ENCODE measurements around the gene ATP1A1. TPM values are rescaled to one million over a fixed set of nuclear protein-coding genes. Genes with fewer than 3 reads are reported as not detected.

The ATP1A1 gene
- total and polyA plus RNA-seq, 4 donors: 68.6 to 128 (median 82.6) TPM

DNA sequence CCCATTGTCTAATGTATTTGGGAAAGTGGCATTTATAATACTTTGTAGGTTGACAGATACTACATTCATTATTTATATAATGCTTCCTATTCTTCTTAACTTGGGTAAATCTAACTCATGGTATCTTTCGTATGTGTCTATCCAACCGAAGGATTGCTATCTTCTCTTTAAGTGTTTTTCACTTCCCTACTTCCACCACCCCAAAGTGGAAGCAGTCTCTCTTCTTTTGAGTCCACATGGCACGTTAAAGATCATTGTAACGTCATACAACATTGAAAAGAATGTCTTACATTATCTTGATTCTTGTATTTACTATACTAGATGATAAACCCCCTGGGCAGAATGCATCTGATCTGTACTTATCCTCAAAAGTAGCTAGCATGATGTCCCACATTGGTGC is 21.2 kb downstream of the ATP1A1 start:
- H3K36me3 ChIP-seq (ENCODE audit: control insufficient read depth in 4 of 4, insufficient read depth in 3 of 4, low read depth in 1 of 4, low read length in 3 of 4): peaks cover 20 to 84% (median 70%) of the 10 kb centered on the region in 4 donors
- H3K27me3 ChIP-seq (ENCODE audit: control insufficient read depth in 4 of 4, insufficient read depth in 4 of 4, low read length in 3 of 4): no peaks in the 10 kb centered on the region
- H3K9ac ChIP-seq (ENCODE audit: low read depth in 1 of 2, low read length in 2 of 2): no peak overlapping the region
- H3K4me1 ChIP-seq (ENCODE audit: control insufficient read depth in 4 of 4, insufficient read depth in 4 of 4, low read length in 3 of 4): peaks cover 3 to 20% (median 14%) of the 10 kb centered on the region in 4 donors
- H3K27ac ChIP-seq (ENCODE audit: low read depth in 1 of 2, low read length in 2 of 2): no peak overlapping the region
- TF ChIP-seq RXRA (IDR thresholded peaks at IDR 0.05): no peak
- TF ChIP-seq FOXA2 (IDR thresholded peaks at IDR 0.05): no peak
- no peak for TF ChIP-seq GABPA (IDR thresholded peaks at IDR 0.05 in 1 of 2, conservative IDR thresholded peaks at IDR 0.05 in 1 of 2)
- no peak for TF ChIP-seq RAD21 (IDR thresholded peaks at IDR 0.05)
- TF ChIP-seq, protein P1, sequence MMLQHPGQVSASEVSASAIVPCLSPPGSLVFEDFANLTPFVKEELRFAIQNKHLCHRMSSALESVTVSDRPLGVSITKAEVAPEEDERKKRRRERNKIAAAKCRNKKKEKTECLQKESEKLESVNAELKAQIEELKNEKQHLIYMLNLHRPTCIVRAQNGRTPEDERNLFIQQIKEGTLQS (IDR thresholded peaks at IDR 0.05): no peak
- TF ChIP-seq NR2F2 (IDR thresholded peaks at IDR 0.05): no peak
- no peak for TF ChIP-seq YY1 (IDR thresholded peaks at IDR 0.05)
- TF ChIP-seq, protein P2, sequence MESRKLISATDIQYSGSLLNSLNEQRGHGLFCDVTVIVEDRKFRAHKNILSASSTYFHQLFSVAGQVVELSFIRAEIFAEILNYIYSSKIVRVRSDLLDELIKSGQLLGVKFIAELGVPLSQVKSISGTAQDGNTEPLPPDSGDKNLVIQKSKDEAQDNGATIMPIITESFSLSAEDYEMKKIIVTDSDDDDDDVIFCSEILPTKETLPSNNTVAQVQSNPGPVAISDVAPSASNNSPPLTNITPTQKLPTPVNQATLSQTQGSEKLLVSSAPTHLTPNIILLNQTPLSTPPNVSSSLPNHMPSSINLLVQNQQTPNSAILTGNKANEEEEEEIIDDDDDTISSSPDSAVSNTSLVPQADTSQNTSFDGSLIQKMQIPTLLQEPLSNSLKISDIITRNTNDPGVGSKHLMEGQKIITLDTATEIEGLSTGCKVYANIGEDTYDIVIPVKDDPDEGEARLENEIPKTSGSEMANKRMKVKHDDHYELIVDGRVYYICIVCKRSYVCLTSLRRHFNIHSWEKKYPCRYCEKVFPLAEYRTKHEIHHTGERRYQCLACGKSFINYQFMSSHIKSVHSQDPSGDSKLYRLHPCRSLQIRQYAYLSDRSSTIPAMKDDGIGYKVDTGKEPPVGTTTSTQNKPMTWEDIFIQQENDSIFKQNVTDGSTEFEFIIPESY (IDR thresholded peaks at IDR 0.05): no peak
- TF ChIP-seq TAF1 (conservative IDR thresholded peaks at IDR 0.05): no peak
- TF ChIP-seq HNF4A (conservative IDR thresholded peaks at IDR 0.05): no peak
- TF ChIP-seq EGR1 (IDR thresholded peaks at IDR 0.05; ENCODE audit: low read depth in 2 of 2): no peak
- TF ChIP-seq HNF4G (IDR thresholded peaks at IDR 0.05): no peak
- TF ChIP-seq FOXA1 (IDR thresholded peaks at IDR 0.05): no peak
- no peak for TF ChIP-seq SP1 (IDR thresholded peaks at IDR 0.05)
- TF ChIP-seq, protein P3, sequence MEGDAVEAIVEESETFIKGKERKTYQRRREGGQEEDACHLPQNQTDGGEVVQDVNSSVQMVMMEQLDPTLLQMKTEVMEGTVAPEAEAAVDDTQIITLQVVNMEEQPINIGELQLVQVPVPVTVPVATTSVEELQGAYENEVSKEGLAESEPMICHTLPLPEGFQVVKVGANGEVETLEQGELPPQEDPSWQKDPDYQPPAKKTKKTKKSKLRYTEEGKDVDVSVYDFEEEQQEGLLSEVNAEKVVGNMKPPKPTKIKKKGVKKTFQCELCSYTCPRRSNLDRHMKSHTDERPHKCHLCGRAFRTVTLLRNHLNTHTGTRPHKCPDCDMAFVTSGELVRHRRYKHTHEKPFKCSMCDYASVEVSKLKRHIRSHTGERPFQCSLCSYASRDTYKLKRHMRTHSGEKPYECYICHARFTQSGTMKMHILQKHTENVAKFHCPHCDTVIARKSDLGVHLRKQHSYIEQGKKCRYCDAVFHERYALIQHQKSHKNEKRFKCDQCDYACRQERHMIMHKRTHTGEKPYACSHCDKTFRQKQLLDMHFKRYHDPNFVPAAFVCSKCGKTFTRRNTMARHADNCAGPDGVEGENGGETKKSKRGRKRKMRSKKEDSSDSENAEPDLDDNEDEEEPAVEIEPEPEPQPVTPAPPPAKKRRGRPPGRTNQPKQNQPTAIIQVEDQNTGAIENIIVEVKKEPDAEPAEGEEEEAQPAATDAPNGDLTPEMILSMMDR (IDR thresholded peaks at IDR 0.05; ENCODE audit: low read depth, low read length, missing input control): no peak
- no peak overlapping the region for H3K4me3 ChIP-seq (ENCODE audit: low read depth in 1 of 3, low read length in 3 of 3)
- no peaks in the 10 kb centered on the region for H3K9me3 ChIP-seq (ENCODE audit: control insufficient read depth in 4 of 4, low read length in 3 of 4)
- 96% methylated on average over 4 of the region's 4 CpGs for WGBS
- DNase-seq (ENCODE audit: low spot score): no peak

DNA sequence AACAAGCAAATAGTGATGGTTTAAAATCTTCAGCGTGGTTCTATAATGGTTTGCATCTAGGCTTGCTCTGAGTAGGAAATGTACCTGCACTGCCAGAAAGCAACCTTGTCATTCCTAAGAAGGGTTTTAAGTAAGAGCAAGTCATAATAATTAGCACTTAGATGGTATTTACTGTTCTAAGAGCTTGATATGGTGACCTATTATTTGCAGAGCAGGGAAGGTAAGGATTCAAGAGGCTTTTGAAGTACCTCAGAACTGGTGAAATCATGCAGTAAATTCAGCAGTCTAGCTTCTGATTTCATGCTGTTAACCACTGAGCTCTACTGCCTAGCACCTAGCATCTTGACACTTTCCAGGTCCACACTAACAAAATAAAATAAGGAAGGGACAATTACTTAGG is 23.7 kb downstream of the ATP1A1 start:
- Histone ChIP-seq H3K9ac (ENCODE audit: low read depth in 1 of 2, low read length in 2 of 2) (no peak overlapping the region), H3K4me3 (ENCODE audit: low read depth in 1 of 3, low read length in 3 of 3) (no peak overlapping the region), H3K9me3 (ENCODE audit: control insufficient read depth in 4 of 4, low read length in 3 of 4) (no peaks in the 10 kb centered on the region), H3K27ac (ENCODE audit: low read depth in 1 of 2, low read length in 2 of 2) (no peak overlapping the region), H3K36me3 (ENCODE audit: control insufficient read depth in 4 of 4, insufficient read depth in 3 of 4, low read depth in 1 of 4, low read length in 3 of 4) (peaks cover 27 to 89% (median 76%) of the 10 kb centered on the region in 4 donors), H3K27me3 (ENCODE audit: control insufficient read depth in 4 of 4, insufficient read depth in 4 of 4, low read length in 3 of 4) (no peaks in the 10 kb centered on the region), H3K4me1 (ENCODE audit: control insufficient read depth in 4 of 4, insufficient read depth in 4 of 4, low read length in 3 of 4) (peaks cover 0 to 10% (median 2%) of the 10 kb centered on the region in 4 donors)
- TF ChIP-seq GABPA (IDR thresholded peaks at IDR 0.05 in 1 of 2, conservative IDR thresholded peaks at IDR 0.05 in 1 of 2) (no peak), EGR1 (IDR thresholded peaks at IDR 0.05; ENCODE audit: low read depth in 2 of 2) (no peak), SP1 (IDR thresholded peaks at IDR 0.05) (no peak), HNF4G (IDR thresholded peaks at IDR 0.05) (no peak), HNF4A (conservative IDR thresholded peaks at IDR 0.05) (no peak), JUND (IDR thresholded peaks at IDR 0.05) (no peak), REST (IDR thresholded peaks at IDR 0.05) (no peak), RAD21 (IDR thresholded peaks at IDR 0.05) (no peak), YY1 (IDR thresholded peaks at IDR 0.05) (no peak), TAF1 (conservative IDR thresholded peaks at IDR 0.05) (no peak), FOXA2 (IDR thresholded peaks at IDR 0.05) (no peak), FOXA1 (IDR thresholded peaks at IDR 0.05) (no peak)
- TF ChIP-seq, protein P2 (IDR thresholded peaks at IDR 0.05): no peak
- TF ChIP-seq, protein P3 (IDR thresholded peaks at IDR 0.05; ENCODE audit: low read depth, low read length, missing input control): no peak
- TF ChIP-seq, protein P1 (IDR thresholded peaks at IDR 0.05): no peak
- 100% methylated on average over 1 of the region's 1 CpG for WGBS
- DNase-seq (ENCODE audit: low spot score): no peak
